Tibial nerve (tissue), 4 donors: Measurements from ENCODE around the gene CAPN12. TPM values are rescaled to one million over a fixed set of nuclear protein-coding genes. Genes with fewer than 3 reads are reported as not detected.

Experiments used
- DNase-seq, 2 donors: peaks; one replicate each; pipeline ENCODE4 v3.0.0-alpha.2; 2019; ENCODE audit warnings: low spot score in 2 of 2
- H3K27ac ChIP-seq, 4 donors: fragments of 200-600 bp; sonication (generic) in 3 of 4; one replicate each; pipeline ENCODE4 v1.5.1; 2017 to 2019; ENCODE audit warnings: mild to moderate bottlenecking in 1 of 4
- H3K27me3 ChIP-seq, 2 donors: fragments of 200-600 bp; sonication (generic) in 1 of 2; one replicate each; pipeline versions ENCODE4 v1.5.1 to v1.6.0; 2017 to 2019
- H3K36me3 ChIP-seq, 3 donors: fragments of 200-600 bp; sonication (generic); one replicate each; pipeline ENCODE4 v1.5.1; 2018 to 2019
- H3K4me1 ChIP-seq, 4 donors: fragments of 200-600 bp; sonication (generic) in 3 of 4; one replicate each; pipeline ENCODE4 v1.5.1; 2017 to 2019
- H3K4me3 ChIP-seq, 4 donors: fragments of 200-600 bp; sonication (generic) in 3 of 4; one replicate each; pipeline ENCODE4 v1.5.1; 2017 to 2019; ENCODE audit warnings: mild to moderate bottlenecking in 1 of 4, moderate library complexity in 1 of 4
- H3K9me3 ChIP-seq, 4 donors: fragments of 200-600 bp; sonication (generic) in 3 of 4; one replicate each; pipeline ENCODE4 v1.5.1; 2017 to 2019
- EP300 ChIP-seq, 2 donors: sonication (generic); formaldehyde crosslinking; IDR thresholded peaks; one replicate each; pipeline ENCODE4 v1.6.1; 2017; ENCODE audit warnings: antibody characterized with exemption in 2 of 2, mild to moderate bottlenecking in 1 of 2
- POLR2A ChIP-seq, 2 donors: fragments of 450-650 bp; IDR thresholded peaks; one replicate each; pipeline ENCODE4 v1.6.1; 2017; ENCODE audit warnings: antibody characterized with exemption in 2 of 2, mild to moderate bottlenecking in 2 of 2, moderate library complexity in 2 of 2
- WGBS, 2 donors: methylation state at CpG; one replicate each; pipeline ENCODE4 v1.1.5; 2018; 5-methylcytosine and 5-hydroxymethylcytosine counted together
- total RNA-seq, 4 donors: library from RNA; depleted of rRNA; stranded (reverse); fragments of >200 nt; gene quantifications; one replicate each; pipeline ENCODE4 v1.1.0, GENCODE V29; 2016
- TF ChIP-seq, protein P1 (sequence below), 5 experiments: fragments of 200-600 bp in 3 of 5; fragments of 450-650 bp in 2 of 5; sonication (generic) in 3 of 5; IDR thresholded peaks; one replicate each; pipeline ENCODE4 v1.5.1; 2016 to 2019; ENCODE audit warnings: antibody characterized with exemption in 5 of 5, mild to moderate bottlenecking in 3 of 5, moderate library complexity in 2 of 5

Gene CAPN12
- total RNA-seq, 4 donors from 2014 or later, result 3.5 to 5.7 (median 4.8) TPM

DNA sequence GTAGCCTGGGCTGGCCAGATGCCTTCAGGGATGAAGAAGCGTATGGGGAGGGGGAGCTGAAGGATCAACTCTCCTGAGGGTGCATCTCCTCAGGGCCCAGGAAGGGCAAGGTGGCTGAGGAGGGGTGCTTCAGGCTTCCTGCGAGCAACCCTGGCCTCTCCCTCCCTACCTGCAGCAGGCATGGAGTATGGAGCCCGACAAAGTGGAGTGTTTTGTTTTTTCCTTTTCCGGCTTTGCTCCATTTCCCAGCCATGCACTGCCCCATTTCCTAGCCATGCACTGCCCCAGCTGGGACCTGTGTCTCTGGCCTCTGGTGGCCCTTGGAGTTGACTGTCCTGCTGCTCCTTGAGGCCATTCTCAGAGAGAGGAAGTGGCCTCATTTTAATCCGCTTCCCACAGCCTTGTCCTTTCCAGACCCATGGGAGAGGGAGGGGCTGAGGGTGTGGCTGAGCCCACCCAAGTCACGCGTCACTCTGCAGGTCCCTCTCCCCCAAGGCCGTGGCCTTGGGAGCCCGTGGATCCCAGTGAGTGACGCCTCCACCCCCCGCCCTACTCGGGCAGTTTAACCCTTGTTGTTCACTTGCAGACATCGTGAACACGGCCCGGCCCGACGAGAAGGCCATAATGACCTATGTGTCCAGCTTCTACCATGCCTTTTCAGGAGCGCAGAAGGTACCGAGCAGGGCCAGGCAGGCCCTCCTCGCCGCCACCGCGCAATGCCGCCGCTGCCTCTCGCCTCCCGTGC, 34.4 kb downstream of the CAPN12 start:
- Histone ChIP-seq H3K27ac (peak overlapping the region; percentile 61 to 81 (median 72)), H3K36me3 (peaks cover 5 to 85% (median 38%) of the 10 kb centered on the region in 3 donors), H3K9me3 (no peaks in the 10 kb centered on the region), H3K27me3 (no peaks in the 10 kb centered on the region), H3K4me1 (peaks cover 7 to 97% (median 65%) of the 10 kb centered on the region in 4 donors), H3K4me3 (no peak overlapping the region)
- TF ChIP-seq, protein P1, sequence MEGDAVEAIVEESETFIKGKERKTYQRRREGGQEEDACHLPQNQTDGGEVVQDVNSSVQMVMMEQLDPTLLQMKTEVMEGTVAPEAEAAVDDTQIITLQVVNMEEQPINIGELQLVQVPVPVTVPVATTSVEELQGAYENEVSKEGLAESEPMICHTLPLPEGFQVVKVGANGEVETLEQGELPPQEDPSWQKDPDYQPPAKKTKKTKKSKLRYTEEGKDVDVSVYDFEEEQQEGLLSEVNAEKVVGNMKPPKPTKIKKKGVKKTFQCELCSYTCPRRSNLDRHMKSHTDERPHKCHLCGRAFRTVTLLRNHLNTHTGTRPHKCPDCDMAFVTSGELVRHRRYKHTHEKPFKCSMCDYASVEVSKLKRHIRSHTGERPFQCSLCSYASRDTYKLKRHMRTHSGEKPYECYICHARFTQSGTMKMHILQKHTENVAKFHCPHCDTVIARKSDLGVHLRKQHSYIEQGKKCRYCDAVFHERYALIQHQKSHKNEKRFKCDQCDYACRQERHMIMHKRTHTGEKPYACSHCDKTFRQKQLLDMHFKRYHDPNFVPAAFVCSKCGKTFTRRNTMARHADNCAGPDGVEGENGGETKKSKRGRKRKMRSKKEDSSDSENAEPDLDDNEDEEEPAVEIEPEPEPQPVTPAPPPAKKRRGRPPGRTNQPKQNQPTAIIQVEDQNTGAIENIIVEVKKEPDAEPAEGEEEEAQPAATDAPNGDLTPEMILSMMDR (IDR thresholded peaks at IDR 0.05), result no peak
- TF ChIP-seq POLR2A (IDR thresholded peaks at IDR 0.05) (no peak), EP300 (IDR thresholded peaks at IDR 0.05) (no peak)
- no peak for DNase-seq
- WGBS, 2 donors, result 68 to 73% methylated on average over 27 of the region's 27 CpGs

DNA sequence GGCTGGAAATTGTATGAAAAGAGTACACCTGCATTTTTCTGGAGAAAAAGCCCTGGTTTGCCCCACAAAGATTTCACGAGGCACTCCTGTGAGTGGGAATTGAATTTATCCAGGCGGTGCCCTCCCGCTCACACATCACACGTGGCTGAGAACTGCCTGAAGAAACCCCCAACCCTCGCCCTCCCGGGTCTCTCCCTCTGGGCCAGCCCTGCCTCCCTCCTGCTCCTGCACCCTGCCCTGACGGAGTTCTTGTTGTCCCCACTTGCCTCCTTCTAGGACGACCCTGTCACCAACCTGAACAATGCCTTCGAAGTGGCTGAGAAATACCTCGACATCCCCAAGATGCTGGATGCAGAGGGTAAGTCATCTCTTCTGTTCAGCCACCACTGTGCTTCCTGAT, 35.2 kb downstream of the CAPN12 start:
- Histone ChIP-seq H3K4me1 (peaks cover 7 to 96% (median 65%) of the 10 kb centered on the region in 4 donors), H3K9me3 (no peaks in the 10 kb centered on the region), H3K4me3 (no peak overlapping the region), H3K36me3 (peaks cover 5 to 85% (median 33%) of the 10 kb centered on the region in 3 donors), H3K27ac (peak overlapping the region in 3 of 4 donors; percentile 61 to 81 (median 80)), H3K27me3 (no peaks in the 10 kb centered on the region)
- TF ChIP-seq POLR2A (IDR thresholded peaks at IDR 0.05), result no peak
- WGBS, 2 donors, result 82% methylated on average over 10 of the region's 10 CpGs
- no peak for DNase-seq

DNA sequence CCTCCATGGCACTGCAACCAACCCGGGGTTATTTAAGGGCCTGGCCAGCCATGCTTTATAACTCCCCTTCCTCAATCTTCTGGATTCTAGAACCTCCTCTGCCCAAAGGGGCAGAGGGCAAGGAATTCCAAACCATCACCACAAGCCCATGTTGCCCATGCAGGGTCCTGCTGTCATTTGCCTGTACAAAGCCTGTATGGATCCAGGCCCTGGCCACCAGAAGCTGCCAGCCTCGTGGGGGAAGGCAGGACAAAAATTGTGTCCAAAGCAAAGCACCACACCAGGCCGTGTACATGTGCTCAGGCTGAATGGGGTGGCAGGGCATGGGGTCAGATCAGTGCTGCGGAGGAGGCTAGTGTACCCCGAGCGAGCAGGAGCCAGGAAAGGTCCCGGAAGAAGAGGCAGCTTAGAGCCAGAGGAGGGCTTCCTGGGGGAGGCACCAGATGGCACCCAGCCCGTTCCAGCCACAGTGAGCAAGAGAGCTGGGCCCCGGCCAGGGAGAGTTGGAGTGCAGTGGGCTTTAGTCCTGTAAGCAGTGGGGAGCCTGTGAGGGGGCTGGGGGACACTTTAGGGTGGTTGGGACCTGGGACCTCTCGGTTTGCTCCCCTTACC, 35.8 kb downstream of the CAPN12 start:
- Histone ChIP-seq H3K4me1 (peaks cover 7 to 94% (median 61%) of the 10 kb centered on the region in 4 donors), H3K4me3 (no peak overlapping the region), H3K27me3 (no peaks in the 10 kb centered on the region), H3K36me3 (peaks cover 5 to 85% (median 27%) of the 10 kb centered on the region in 3 donors), H3K27ac (peak overlapping the region in 3 of 4 donors; percentile 61 to 81 (median 80)), H3K9me3 (no peaks in the 10 kb centered on the region)
- TF ChIP-seq, protein P1 (IDR thresholded peaks at IDR 0.05), result no peak
- no peak for TF ChIP-seq EP300 (IDR thresholded peaks at IDR 0.05)
- TF ChIP-seq POLR2A (IDR thresholded peaks at IDR 0.05), result no peak
- 58 to 68% methylated on average over 10 of the region's 10 CpGs for WGBS, 2 donors
- DNase-seq, result no peak

DNA sequence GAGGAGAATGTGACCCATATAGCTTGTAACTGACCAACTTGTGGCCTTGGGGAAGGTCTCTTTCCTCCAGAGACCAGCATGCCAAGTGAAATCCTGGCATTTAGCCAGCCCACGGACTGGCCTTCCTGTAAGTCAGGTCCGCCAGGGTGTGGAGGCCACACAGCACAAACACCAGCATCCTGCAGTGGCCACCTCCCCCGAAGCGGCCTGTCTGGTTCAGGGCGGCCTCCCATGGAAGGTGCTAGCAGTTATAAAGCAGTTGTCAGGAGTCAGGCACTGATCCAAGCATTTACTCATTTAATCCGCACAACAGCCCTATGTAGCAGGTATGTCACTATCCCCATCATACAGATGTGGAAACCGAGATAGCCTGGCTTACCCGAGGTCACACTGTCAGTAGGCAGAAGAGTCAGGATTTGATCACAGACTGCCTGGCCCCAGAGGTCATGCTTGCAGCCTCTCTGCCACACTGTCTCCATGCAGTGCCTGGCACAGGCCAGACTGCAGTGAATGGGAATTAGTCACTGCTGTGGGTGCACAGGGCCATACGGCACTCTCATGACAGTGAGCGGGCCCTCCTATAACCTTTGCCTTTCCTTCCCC, 36.7 kb downstream of the CAPN12 start:
- Histone ChIP-seq H3K27ac (peak overlapping the region in 3 of 4 donors; percentile 47 to 81 (median 80)), H3K27me3 (no peaks in the 10 kb centered on the region), H3K4me1 (peaks cover 7 to 89% (median 53%) of the 10 kb centered on the region in 4 donors), H3K4me3 (no peak overlapping the region), H3K9me3 (no peaks in the 10 kb centered on the region), H3K36me3 (peaks cover 5 to 93% (median 27%) of the 10 kb centered on the region in 3 donors)
- no peak for DNase-seq
- 51 to 80% methylated on average over 6 to 10 of the region's 10 CpGs for WGBS, 2 donors
- TF ChIP-seq, protein P1 (IDR thresholded peaks at IDR 0.05), result no peak
- TF ChIP-seq EP300 (IDR thresholded peaks at IDR 0.05) (no peak), POLR2A (IDR thresholded peaks at IDR 0.05) (no peak)

DNA sequence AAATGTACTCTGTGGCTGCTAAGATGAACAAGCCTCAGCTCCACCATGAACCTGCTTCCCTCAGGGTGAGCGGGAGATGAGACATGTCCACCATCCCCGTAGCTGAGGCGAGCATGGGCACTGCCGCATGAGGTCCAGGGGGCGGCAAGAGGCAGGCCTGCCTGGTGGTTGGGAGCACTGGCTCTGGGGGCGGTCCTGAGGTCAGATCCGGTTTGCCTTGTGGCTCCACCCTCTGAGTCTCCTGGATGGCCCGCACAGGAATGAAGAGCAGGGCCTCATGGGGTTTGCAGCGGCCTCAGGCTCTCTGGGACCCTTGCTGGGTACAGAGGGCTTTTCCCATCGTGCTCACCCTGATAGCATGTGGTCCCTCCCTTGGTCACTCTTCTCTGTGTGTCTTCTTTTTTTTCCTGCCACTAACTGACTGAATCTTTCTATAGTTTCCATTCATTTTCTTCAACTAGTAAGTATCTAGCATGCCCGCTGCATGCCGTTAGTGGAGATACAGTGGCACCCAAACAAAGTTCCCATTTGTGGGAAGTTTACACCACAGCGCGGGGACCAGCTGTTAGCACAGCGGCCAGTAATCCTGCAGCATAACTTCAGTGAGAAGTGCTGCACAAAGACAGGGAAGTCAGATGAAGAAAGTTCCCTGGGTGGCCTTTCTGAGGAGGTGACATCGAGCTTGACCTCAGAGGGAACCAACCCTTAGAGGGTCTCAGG, 37.3 kb downstream of the CAPN12 start:
- Histone ChIP-seq H3K36me3 (peaks cover 5 to 95% (median 27%) of the 10 kb centered on the region in 3 donors), H3K4me1 (peaks cover 7 to 89% (median 53%) of the 10 kb centered on the region in 4 donors)
- WGBS, 2 donors, result 49 to 56% methylated on average over 15 to 16 of the region's 16 CpGs

More for the DNA sequence above, 37.3 kb downstream of the CAPN12 start:
- Histone ChIP-seq H3K9me3 (no peaks in the 10 kb centered on the region), H3K27ac (peak overlapping the region; percentile 4 to 81 (median 64)), H3K27me3 (no peaks in the 10 kb centered on the region), H3K4me3 (no peak overlapping the region)
- TF ChIP-seq EP300 (IDR thresholded peaks at IDR 0.05) (no peak), POLR2A (IDR thresholded peaks at IDR 0.05) (no peak)
- TF ChIP-seq, protein P1 (IDR thresholded peaks at IDR 0.05), result no peak
- no peak for DNase-seq
